Right cardiac atrium (tissue), 5 donors: ENCODE measurements around the gene OTUD6A. TPM values are rescaled to one million over a fixed set of nuclear protein-coding genes. Genes with fewer than 3 reads are reported as not detected.
A peak's percentile ranks its signal among the peaks of the same experiment; 100 is the strongest.

Experiments used
- ATAC-seq, 2 donors: fragments of 200-7000 bp; cut with Tn5 transposase; one replicate each; pipeline versions ENCODE4 v1.8.0 to v1.9.1; 2020; ENCODE audit warnings: moderate library complexity in 2 of 2, mild to moderate bottlenecking in 1 of 2
- DNase-seq, 3 donors: peaks; one replicate each; pipeline ENCODE4 v3.0.0-alpha.2; 2020
- H3K27ac ChIP-seq: one replicate; pipeline ENCODE4 v1.5.1; 2013; ENCODE audit warnings: mild to moderate bottlenecking, low read length, control low read depth, moderate library complexity
- H3K27me3 ChIP-seq: one replicate; pipeline ENCODE4 v1.6.1; 2013; ENCODE audit not compliant: control insufficient read depth, insufficient read depth
- H3K4me1 ChIP-seq: one replicate; pipeline ENCODE4 v1.6.1; 2013; ENCODE audit warnings: low read length; ENCODE audit not compliant: control insufficient read depth, insufficient read depth
- H3K4me3 ChIP-seq: one replicate; pipeline ENCODE4 v1.5.1; 2013; ENCODE audit warnings: low read length, control low read depth
- H3K9me3 ChIP-seq: one replicate; pipeline ENCODE4 v1.6.1; 2013; ENCODE audit warnings: low read length; ENCODE audit not compliant: control insufficient read depth
- WGBS: extraction: QIAGEN DNeasy Blood & Tissue Kit; methylation state at CpG from one replicate; pipeline ENCODE4 v1.1.7; 2013; 5-methylcytosine and 5-hydroxymethylcytosine counted together
- intact Hi-C, 4 donors: fragments of 100-400 bp; cut with DNase I; formaldehyde crosslinking; loops; one replicate each; pipeline versions ENCODE4 v1.11.0 to v1.14.0; 2022 to 2023
- polyA plus RNA-seq: library from polyadenylated mRNA; stranded (reverse); fragments of 200-250 nt; gene quantifications from one replicate; pipeline ENCODE4 v1.2.3, GENCODE V29; 2013
- total RNA-seq, 4 donors: library from RNA; stranded (reverse); fragmentation: NEBNext Ultra II Directional; extraction: Animal tissue kit (Norgen Biotek cat#: 25700); gene quantifications; one replicate each; pipeline ENCODE4 v1.2.1, GENCODE V29; 2021
- donor health status: healthy with polysubstance abuse.
- donor health status: DM: no; HTN: yes; CAD: no.
- donor health status: DM: no; HTN: no; CAD: no.
- donor health status: DM: no; HTN: yes; CAD: no; lungs with severe emphysema.
- donor health status: DM: yes; HTN: yes; CAD: no.

OTUD6A gene
- total and polyA plus RNA-seq, 5 donors, result not detected

- ATAC-seq (no peak), DNase-seq (no peak)
- no peak overlapping the region for H3K27ac ChIP-seq
- no peak overlapping the region for H3K4me3 ChIP-seq
- H3K9me3 ChIP-seq, result no peaks in the 10 kb centered on the region
- WGBS, result 26% methylated on average over 2 of the region's 2 CpGs
- intact Hi-C loops, result loop anchor here (5.0 to 10.0 kb wide), 3 partner anchors 65 to 498 kb away; no protein-coding TSS in a partner anchor
- H3K4me1 ChIP-seq, result no peaks in the 10 kb centered on the region
- no peaks in the 10 kb centered on the region for H3K27me3 ChIP-seq
Measured at GRCh38 chrX:70032792-70033191, 29.5 kb upstream of the OTUD6A start.

DNA sequence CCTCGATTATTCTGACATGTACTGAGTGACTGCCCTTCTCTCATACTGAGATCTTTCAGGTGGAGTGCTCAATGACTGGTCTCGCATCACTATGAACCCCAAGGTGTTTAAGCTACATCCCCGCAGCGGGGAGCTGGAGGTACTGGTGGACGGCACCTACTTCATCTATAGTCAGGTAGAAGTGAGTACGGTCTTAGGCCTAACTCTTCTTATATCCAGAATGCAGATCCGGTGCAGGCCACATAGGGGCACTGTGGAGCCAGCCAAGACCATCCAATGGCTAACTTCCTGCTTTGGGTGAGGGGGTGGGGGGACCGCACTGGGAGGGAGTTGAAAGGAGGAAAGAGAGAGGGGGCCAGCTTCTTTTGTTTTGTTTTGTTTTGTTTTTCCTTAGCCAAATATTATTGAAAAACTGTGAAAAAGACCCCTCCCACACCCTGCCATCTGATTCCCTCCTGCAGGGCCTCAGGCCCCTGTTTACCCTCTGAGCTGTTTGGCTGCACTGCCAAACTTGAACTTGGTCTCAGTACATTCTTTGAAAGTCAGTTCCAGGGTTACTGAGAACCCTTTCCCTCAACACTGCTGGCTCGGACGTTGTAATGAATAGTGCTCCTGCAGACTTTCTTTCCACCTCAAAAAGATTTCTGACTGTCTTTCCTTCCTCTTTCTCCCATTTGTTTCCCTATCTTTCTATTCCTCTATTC, 28.8 kb upstream of the OTUD6A start:
- Histone ChIP-seq H3K4me1 (no peaks in the 10 kb centered on the region), H3K9me3 (no peaks in the 10 kb centered on the region), H3K27ac (no peak overlapping the region), H3K4me3 (no peak overlapping the region), H3K27me3 (no peaks in the 10 kb centered on the region)
- 63% methylated on average over 10 of the region's 10 CpGs for WGBS
- ATAC-seq (no peak), DNase-seq (peak in 2 of 3 donors; percentile 61 to 68)
- intact Hi-C loops, result loop anchor here (5.0 to 10.0 kb wide), 3 partner anchors 64 to 499 kb away; no protein-coding TSS in a partner anchor

DNA sequence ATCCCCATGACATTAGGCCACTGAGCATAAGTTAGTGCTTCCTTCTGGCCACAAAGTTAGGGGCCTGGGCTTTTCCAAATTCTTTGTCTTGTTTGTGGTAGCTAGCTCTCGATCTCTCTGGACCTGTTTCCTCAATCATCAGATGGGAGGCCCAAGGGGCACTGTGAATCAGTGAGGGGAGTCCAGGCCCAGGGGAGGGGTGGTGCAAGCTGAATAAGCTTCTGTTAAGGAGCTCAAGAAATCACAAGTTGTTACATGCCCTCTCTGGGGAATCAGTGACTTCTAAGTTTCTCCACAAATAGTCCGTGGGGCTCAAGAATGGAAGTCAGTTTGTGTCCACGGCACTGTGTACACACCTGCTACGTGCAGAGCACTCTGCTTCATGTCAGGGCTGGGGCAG, 27.6 kb upstream of the OTUD6A start:
- WGBS, result 86% methylated on average over 4 of the region's 4 CpGs
- Histone ChIP-seq H3K4me1 (no peaks in the 10 kb centered on the region), H3K27ac (no peak overlapping the region), H3K27me3 (no peaks in the 10 kb centered on the region), H3K9me3 (no peaks in the 10 kb centered on the region), H3K4me3 (no peak overlapping the region)
- ATAC-seq (no peak), DNase-seq (no peak)
- intact Hi-C loops, result loop anchor here (5.0 to 10.0 kb wide), 3 partner anchors 63 to 500 kb away; no protein-coding TSS in a partner anchor

DNA sequence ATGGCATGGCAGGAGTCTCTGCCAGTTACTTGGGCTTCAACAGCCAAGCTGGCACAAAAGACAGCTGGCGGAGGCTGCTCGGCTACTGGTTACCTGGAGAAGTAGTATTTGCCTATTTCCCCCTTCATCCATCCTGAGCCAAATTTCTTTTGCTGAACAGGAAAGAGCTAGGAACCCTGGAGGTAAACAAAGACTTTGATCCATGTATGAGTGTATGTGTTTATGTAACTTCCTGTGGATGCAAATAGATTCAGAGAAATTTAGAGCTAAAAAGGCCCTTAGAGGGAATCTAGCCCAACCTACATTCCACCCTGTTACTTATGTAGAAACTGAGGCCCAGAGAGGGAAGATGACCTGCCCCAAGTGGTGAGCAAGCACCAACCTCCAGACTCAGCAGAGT, 23.7 kb upstream of the OTUD6A start:
- no peak for DNase-seq
- ATAC-seq, result no peak
- Histone ChIP-seq H3K4me3 (no peak overlapping the region), H3K4me1 (peaks cover 2% of the 10 kb centered on the region), H3K27ac (no peak overlapping the region), H3K9me3 (no peaks in the 10 kb centered on the region), H3K27me3 (no peaks in the 10 kb centered on the region)
- 93% methylated on average over 2 of the region's 2 CpGs for WGBS
- intact Hi-C loops, result loop anchor here in 1 of 4 donors (10.0 kb wide), 1 partner anchor 504 kb away; no protein-coding TSS in a partner anchor

DNA sequence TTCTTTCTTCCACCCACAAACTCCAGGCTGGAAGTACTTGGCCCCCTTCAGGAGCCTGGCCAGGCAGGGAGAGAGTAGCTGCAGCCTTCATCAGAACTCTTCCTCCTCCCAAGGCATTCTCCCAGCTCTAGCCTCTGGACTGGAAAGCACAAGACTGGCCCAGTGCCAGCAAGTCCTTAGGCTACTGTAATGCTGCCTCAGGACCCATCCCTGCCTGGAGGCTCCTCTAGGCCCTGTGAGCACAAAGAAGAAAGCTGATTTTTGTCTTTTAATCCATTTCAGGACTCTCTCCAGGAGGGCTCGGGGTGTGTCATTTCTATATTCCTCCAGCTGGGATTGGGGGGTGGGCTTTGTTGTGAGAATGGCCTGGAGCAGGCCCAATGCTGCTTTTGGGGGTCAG, 23.3 kb upstream of the OTUD6A start:
- H3K27ac ChIP-seq, result no peak overlapping the region
- ATAC-seq (no peak), DNase-seq (peak in 1 of 3 donors; percentile 56)
- H3K4me1 ChIP-seq, result peaks cover 2% of the 10 kb centered on the region
- intact Hi-C loops, result loop anchor here in 1 of 4 donors (10.0 kb wide), 1 partner anchor 504 kb away; no protein-coding TSS in a partner anchor
- WGBS, result 96% methylated on average over 1 of the region's 1 CpG
- H3K27me3 ChIP-seq, result no peaks in the 10 kb centered on the region
- no peak overlapping the region for H3K4me3 ChIP-seq
- H3K9me3 ChIP-seq, result no peaks in the 10 kb centered on the region

DNA sequence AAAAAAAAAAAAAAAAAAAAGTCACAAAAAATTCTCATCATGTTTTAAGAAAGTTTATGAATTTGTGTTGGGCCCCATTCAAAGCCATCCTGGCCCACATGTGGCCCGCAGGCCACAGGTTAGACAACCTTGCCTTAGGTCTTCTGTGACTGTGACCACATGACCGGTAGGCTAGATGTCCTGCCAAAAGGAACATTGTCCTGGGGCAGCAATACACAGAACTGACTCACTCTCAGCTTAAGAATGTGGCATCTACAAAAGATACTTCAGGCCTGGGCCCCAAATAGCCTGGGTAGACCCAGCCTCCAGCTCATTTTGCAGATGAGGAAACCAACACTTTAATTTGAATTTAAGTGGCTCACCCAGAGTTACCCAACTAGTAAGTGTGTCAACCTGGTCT, 22.5 kb upstream of the OTUD6A start:
- H3K9me3 ChIP-seq, result no peaks in the 10 kb centered on the region
- no peaks in the 10 kb centered on the region for H3K27me3 ChIP-seq
- 95% methylated on average over 2 of the region's 2 CpGs for WGBS
- intact Hi-C loops, result loop anchor here in 1 of 4 donors (10.0 kb wide), 1 partner anchor 505 kb away; no protein-coding TSS in a partner anchor
- H3K4me1 ChIP-seq, result peaks cover 4% of the 10 kb centered on the region
- DNase-seq (no peak), ATAC-seq (no peak)
- no peak overlapping the region for H3K4me3 ChIP-seq
- H3K27ac ChIP-seq, result no peak overlapping the region

- no peaks in the 10 kb centered on the region for H3K9me3 ChIP-seq
- intact Hi-C loops, result no loop called here
- 92% methylated on average over 6 of the region's 6 CpGs for WGBS
- H3K4me3 ChIP-seq, result no peak overlapping the region
- H3K27ac ChIP-seq, result no peak overlapping the region
- no peaks in the 10 kb centered on the region for H3K27me3 ChIP-seq
- no peak for ATAC-seq
- no peak for DNase-seq
- peaks cover 4% of the 10 kb centered on the region for H3K4me1 ChIP-seq
Measured at GRCh38 chrX:70041993-70042392, 20.3 kb upstream of the OTUD6A start.

DNA sequence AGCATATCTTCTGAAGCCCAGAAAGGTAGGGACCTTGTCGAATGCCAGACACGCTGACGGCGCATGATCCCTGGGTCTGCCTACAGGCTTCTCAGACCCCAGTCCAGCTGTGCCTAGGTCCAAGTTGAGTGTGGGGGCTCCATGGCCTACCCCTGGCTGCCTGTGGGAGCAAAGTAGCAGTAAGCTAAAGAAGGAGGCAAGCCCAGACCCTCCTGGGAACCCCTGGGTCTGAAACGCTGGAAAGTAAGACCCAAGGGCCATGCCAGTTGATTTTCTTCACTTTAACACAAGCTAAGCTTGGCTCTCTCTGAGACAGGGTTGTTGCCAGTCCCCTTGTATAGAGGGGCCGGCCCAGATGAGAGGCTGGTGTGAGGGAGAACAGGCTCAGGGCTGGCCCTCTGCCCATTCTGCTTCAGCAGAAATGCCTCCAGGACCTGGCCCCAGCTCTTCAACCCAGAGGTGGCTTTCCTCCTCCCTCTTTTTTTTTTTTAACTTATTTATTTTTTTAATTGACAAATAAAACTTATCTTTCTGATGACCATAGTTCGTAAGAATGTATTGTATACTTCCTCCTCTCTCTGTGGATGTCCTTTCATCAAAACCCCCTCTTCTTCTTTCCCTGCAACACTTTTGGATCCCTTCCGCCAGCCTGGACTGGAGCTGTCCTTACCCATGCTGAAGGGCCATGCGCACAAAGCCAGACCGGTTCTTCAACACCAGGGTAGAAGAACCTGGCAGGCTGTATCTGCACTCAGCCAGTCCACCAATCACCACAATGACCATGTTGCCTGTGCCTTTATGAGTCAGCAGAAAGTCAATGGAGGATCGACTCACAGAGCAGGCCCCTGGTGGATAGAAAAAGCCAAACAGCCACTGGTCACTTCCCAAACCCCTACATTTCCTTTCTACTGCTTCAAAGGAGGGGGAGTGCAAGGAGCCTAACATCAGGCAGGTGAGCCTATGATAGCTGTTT, 19.6 kb upstream of the OTUD6A start:
- WGBS, result 80% methylated on average over 11 of the region's 11 CpGs
- no peaks in the 10 kb centered on the region for H3K9me3 ChIP-seq
- no peak for ATAC-seq
- intact Hi-C loops, result no loop called here
- no peaks in the 10 kb centered on the region for H3K27me3 ChIP-seq
- peaks cover 4% of the 10 kb centered on the region for H3K4me1 ChIP-seq
- peak in 1 of 3 donors; percentile 63 for DNase-seq
- H3K4me3 ChIP-seq, result no peak overlapping the region
- H3K27ac ChIP-seq, result no peak overlapping the region

DNA sequence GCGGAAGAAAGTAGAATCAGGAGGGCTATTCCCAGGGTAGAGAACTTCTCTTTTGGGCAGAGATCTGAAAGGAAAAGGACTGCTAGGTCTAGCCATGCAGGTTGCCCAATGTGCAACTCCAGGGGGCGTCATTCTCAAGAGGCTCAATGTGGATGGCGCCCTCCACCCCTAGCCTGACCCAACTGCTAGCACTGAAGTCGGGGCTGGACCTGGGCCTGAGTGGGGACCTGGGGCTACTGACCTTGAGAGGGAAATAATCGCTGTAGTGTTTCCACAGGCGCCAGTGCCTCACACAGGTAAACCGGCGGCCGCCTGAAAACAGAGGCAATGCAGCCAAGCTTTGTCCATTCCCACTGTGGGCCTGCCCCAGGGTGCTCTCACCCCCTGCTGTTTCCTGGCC, 18.6 kb upstream of the OTUD6A start:
- no peak for ATAC-seq
- H3K9me3 ChIP-seq, result no peaks in the 10 kb centered on the region
- no peaks in the 10 kb centered on the region for H3K27me3 ChIP-seq
- intact Hi-C loops, result no loop called here
- DNase-seq, result no peak
- H3K4me1 ChIP-seq, result peaks cover 4% of the 10 kb centered on the region
- 98% methylated on average over 9 of the region's 9 CpGs for WGBS
- no peak overlapping the region for H3K27ac ChIP-seq
- no peak overlapping the region for H3K4me3 ChIP-seq

DNA sequence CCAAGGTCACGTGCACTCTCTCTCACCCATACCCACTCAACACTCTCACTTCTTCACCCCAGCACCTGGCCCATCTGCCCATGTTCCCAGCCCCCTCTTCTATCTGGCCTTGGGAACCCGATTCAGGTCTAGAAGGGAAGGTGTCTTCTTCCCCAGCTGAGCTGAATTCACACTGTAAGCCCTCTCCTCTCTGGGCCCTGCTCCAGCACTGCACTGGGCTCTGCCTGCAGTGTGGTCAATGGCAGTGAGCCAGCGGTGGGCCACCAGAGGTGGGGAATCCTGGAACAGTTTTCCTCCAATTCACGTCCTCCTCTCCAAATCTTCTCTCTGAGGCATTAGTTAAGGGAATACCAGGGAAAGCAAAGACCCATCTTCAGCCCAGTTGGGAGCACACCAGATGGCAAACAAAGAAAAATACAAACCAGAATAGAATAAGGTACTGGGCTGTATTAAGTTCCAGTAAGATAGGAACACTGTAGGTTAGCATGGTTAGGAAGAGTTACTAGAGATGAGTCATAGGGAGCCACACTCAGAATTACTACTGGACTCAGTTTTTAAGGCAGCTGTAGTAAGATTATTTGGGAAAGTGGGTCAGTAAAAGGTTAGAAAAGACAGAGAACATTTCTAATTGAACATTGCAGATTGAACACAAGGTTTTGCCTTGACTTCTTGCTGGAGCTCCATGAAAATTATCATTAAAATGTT, 17.6 kb upstream of the OTUD6A start:
- Histone ChIP-seq H3K4me1 (peaks cover 4% of the 10 kb centered on the region), H3K4me3 (no peak overlapping the region), H3K27me3 (no peaks in the 10 kb centered on the region), H3K27ac (no peak overlapping the region), H3K9me3 (no peaks in the 10 kb centered on the region)
- DNase-seq (no peak), ATAC-seq (no peak)
- 71% methylated on average over 4 of the region's 4 CpGs for WGBS
- intact Hi-C loops, result no loop called here
